H9 (cell line): Measurements from ENCODE around the gene SWAP70. TPM values are rescaled to one million over a fixed set of nuclear protein-coding genes. Genes with fewer than 3 reads are reported as not detected.

Experiments
- DNase-seq: peaks from one replicate; pipeline ENCODE4 v3.0.0-alpha.2; 2017
- H2AFZ ChIP-seq: one replicate; pipeline ENCODE4 v1.6.1; 2013; ENCODE audit warnings: mild to moderate bottlenecking, low read length, control low read depth, moderate library complexity
- H2AK5ac ChIP-seq: 2 replicates; pipeline ENCODE4 v1.6.1; 2013; ENCODE audit warnings: low read length, control low read depth, mixed read lengths; ENCODE audit not compliant: insufficient read length
- H2BK120ac ChIP-seq: one replicate; pipeline ENCODE4 v1.6.1; 2013; ENCODE audit warnings: low read depth, mild to moderate bottlenecking, low read length, control low read depth, inconsistent platforms; ENCODE audit not compliant: poor library complexity, severe bottlenecking
- H2BK12ac ChIP-seq: 2 replicates; pipeline ENCODE4 v1.6.1; 2013; ENCODE audit warnings: low read length, control low read depth, mixed read lengths, low read depth; ENCODE audit not compliant: insufficient read length
- H2BK15ac ChIP-seq: 2 replicates; pipeline ENCODE4 v1.6.1; 2013; ENCODE audit warnings: low read depth, low read length, control low read depth
- H2BK20ac ChIP-seq: one replicate; pipeline ENCODE4 v1.6.1; 2013; ENCODE audit warnings: low read depth, mild to moderate bottlenecking, low read length, control low read depth, inconsistent platforms; ENCODE audit not compliant: poor library complexity, severe bottlenecking
- H2BK5ac ChIP-seq: 2 replicates; pipeline ENCODE4 v1.6.1; 2013; ENCODE audit warnings: low read length, control low read depth, mixed read lengths; ENCODE audit not compliant: insufficient read length
- H3K14ac ChIP-seq: 2 replicates; pipeline ENCODE4 v1.6.1; 2013; ENCODE audit warnings: low read length, control low read depth; ENCODE audit not compliant: insufficient read depth
- H3K18ac ChIP-seq: 2 replicates; pipeline ENCODE4 v1.6.1; 2013; ENCODE audit warnings: low read depth, mild to moderate bottlenecking, mixed read lengths, low read length, control low read depth; ENCODE audit not compliant: insufficient read length
- H3K23ac ChIP-seq: 2 replicates; pipeline ENCODE4 v1.6.1; 2013; ENCODE audit warnings: low read length, control low read depth, mixed read lengths, low read depth; ENCODE audit not compliant: insufficient read length
- H3K23me2 ChIP-seq: 2 replicates; pipeline ENCODE4 v1.6.1; 2013; ENCODE audit warnings: low read depth, mild to moderate bottlenecking, mixed read lengths, low read length, control low read depth; ENCODE audit not compliant: insufficient read length, poor library complexity, severe bottlenecking
- H3K27ac ChIP-seq: 2 replicates; pipeline ENCODE4 v1.5.1; 2013; ENCODE audit warnings: low read length, control low read depth, mixed read lengths, low read depth; ENCODE audit not compliant: insufficient read length
- H3K27me3 ChIP-seq: 2 replicates; pipeline ENCODE4 v1.6.1; 2013; ENCODE audit warnings: low read length, control low read depth, inconsistent platforms; ENCODE audit not compliant: insufficient read depth
- H3K4ac ChIP-seq: 2 replicates; pipeline ENCODE4 v1.6.1; 2013; ENCODE audit warnings: low read depth, mild to moderate bottlenecking, control low read depth, inconsistent platforms, low read length, moderate library complexity
- H3K4me1 ChIP-seq: 2 replicates; pipeline ENCODE4 v1.6.1; 2013; ENCODE audit warnings: low read length, control low read depth, inconsistent platforms; ENCODE audit not compliant: insufficient read depth
- H3K4me2 ChIP-seq: 2 replicates; pipeline ENCODE4 v1.6.1; 2013; ENCODE audit warnings: low read length, control low read depth, mixed read lengths; ENCODE audit not compliant: insufficient read length, insufficient read depth
- H3K56ac ChIP-seq: 2 replicates; pipeline ENCODE4 v1.6.1; 2013; ENCODE audit warnings: low read depth, mild to moderate bottlenecking, mixed read lengths, low read length, control low read depth; ENCODE audit not compliant: insufficient read length
- H3K79me1 ChIP-seq: 2 replicates; pipeline ENCODE4 v1.6.1; 2013; ENCODE audit warnings: low read depth, mild to moderate bottlenecking, moderate library complexity, low read length, control low read depth, inconsistent platforms; ENCODE audit not compliant: insufficient read depth, poor library complexity, severe bottlenecking
- H3K79me2 ChIP-seq: 2 replicates; pipeline ENCODE4 v1.6.1; 2013; ENCODE audit warnings: low read length, control low read depth, inconsistent platforms; ENCODE audit not compliant: insufficient read depth
- H3K9ac ChIP-seq: 2 replicates; pipeline ENCODE4 v1.6.1; 2013; ENCODE audit warnings: low read length, control low read depth, mixed read lengths; ENCODE audit not compliant: insufficient read length; ENCODE audit errors: extremely low read depth
- H3K9me3 ChIP-seq: one replicate; pipeline ENCODE4 v1.6.1; 2013; ENCODE audit warnings: low read depth, low read length, inconsistent platforms; ENCODE audit not compliant: control insufficient read depth
- H3T11ph ChIP-seq: one replicate; pipeline ENCODE4 v1.6.1; 2013; ENCODE audit warnings: mild to moderate bottlenecking, low read length, control low read depth, inconsistent platforms
- H4K20me1 ChIP-seq: one replicate; pipeline ENCODE4 v1.6.1; 2013; ENCODE audit not compliant: control insufficient read depth, insufficient read length, insufficient read depth
- H4K5ac ChIP-seq: 2 replicates; pipeline ENCODE4 v1.6.1; 2013; ENCODE audit warnings: low read depth, mild to moderate bottlenecking, mixed read lengths, low read length, control low read depth; ENCODE audit not compliant: insufficient read length
- H4K8ac ChIP-seq: replicated peaks from 2 replicates; pipeline ENCODE4 v1.6.1; 2013; ENCODE audit warnings: low read length, control low read depth, mixed read lengths, low read depth; ENCODE audit not compliant: insufficient read length
- H4K91ac ChIP-seq: 2 replicates; pipeline ENCODE4 v1.6.1; 2013; ENCODE audit warnings: low read depth, mild to moderate bottlenecking, moderate library complexity, mixed read lengths, low read length, control low read depth; ENCODE audit not compliant: insufficient read length
- H3K27ac Mint-ChIP-seq, 3 experiments: 2 replicates in 2 of 3; 3 replicates in 1 of 3; pipeline ENCODE4 v1.8.0; 2020 to 2021; ENCODE audit warnings: mixed read lengths in 3 of 3, mild to moderate bottlenecking in 1 of 3, moderate library complexity in 1 of 3
- H3K27me3 Mint-ChIP-seq: 2 replicates; pipeline ENCODE4 v1.8.0; 2021; ENCODE audit warnings: low read depth, mild to moderate bottlenecking, moderate library complexity, mixed read lengths
- H3K36me3 Mint-ChIP-seq, 3 experiments: 2 replicates in 2 of 3; 3 replicates in 1 of 3; pipeline ENCODE4 v1.8.0; 2020 to 2021; ENCODE audit warnings: low read depth in 3 of 3, mixed read lengths in 3 of 3; ENCODE audit not compliant: insufficient read depth in 1 of 3
- H3K4me1 Mint-ChIP-seq, 2 experiments: 2 replicates each; pipeline ENCODE4 v1.8.0; 2020; ENCODE audit warnings: mixed read lengths in 2 of 2
- H3K4me3 Mint-ChIP-seq, 2 experiments: 2 replicates in 1 of 2; 3 replicates in 1 of 2; pipeline ENCODE4 v1.8.0; 2020 to 2021; ENCODE audit warnings: mild to moderate bottlenecking in 2 of 2, mixed read lengths in 2 of 2, moderate library complexity in 1 of 2
- H3K9me3 Mint-ChIP-seq, 2 experiments: 2 replicates in 1 of 2; 3 replicates in 1 of 2; pipeline ENCODE4 v1.8.0; 2020; ENCODE audit warnings: mild to moderate bottlenecking in 2 of 2, mixed read lengths in 2 of 2, moderate library complexity in 1 of 2
- CTCF ChIP-seq: fragments of 200-600 bp; sonication (generic); conservative IDR thresholded peaks from 3 replicates; pipeline ENCODE4 v1.8.0; 2021; ENCODE audit warnings: antibody characterized with exemption, mild to moderate bottlenecking
- WGBS: extraction: QIAGEN DNeasy Blood & Tissue Kit; methylation state at CpG from one replicate; pipeline ENCODE4 v1.1.7; 2013; ENCODE audit warnings: missing lambda C conversion rate, low lambda C conversion rate, mixed read lengths; ENCODE audit not compliant: insufficient read length; ENCODE audit errors: extremely low coverage; 5-methylcytosine and 5-hydroxymethylcytosine counted together
- total RNA-seq: library from RNA; stranded (reverse); gene quantifications from 2 replicates; pipeline ENCODE4 v1.2.1, GENCODE V29; 2021

SWAP70 gene
- total RNA-seq, 1 experiment from 2014 or later: 34.4 TPM

- no peak overlapping the region for H3K23ac ChIP-seq
- DNase-seq: no peak
Observed at GRCh38 chr11:9760193-9760575, 96.3 kb downstream of the SWAP70 start.

More at GRCh38 chr11:9760193-9760575, 96.3 kb downstream of the SWAP70 start:
- H4K20me1 ChIP-seq: no peaks in the 10 kb centered on the region
- no peaks in the 10 kb centered on the region for H3K79me1 ChIP-seq
- H2BK12ac ChIP-seq: no peak overlapping the region
- H2BK20ac ChIP-seq: no peak overlapping the region
- no peak overlapping the region for H3K9ac ChIP-seq
- H3K9me3 ChIP-seq: no peaks in the 10 kb centered on the region
- no peak overlapping the region for H3K14ac ChIP-seq
- H3K27me3 Mint-ChIP-seq: no peaks in the 10 kb centered on the region
- WGBS: no CpG with 5 or more reads among the region's 3 CpGs
- H3K4ac ChIP-seq: no peak overlapping the region
- no peak overlapping the region for H2AFZ ChIP-seq
- no peak overlapping the region for H4K5ac ChIP-seq
- H3K18ac ChIP-seq: no peak overlapping the region
- H3K27ac Mint-ChIP-seq: no peak overlapping the region
- peaks cover 3% of the 10 kb centered on the region; the same call in 1 of the 2 replicates for H3K4me1 ChIP-seq
- peaks cover 9% of the 10 kb centered on the region for H3K23me2 ChIP-seq
- H3K4me3 Mint-ChIP-seq: no peak overlapping the region
- no peak overlapping the region for H3T11ph ChIP-seq
- H3K27me3 ChIP-seq: no peaks in the 10 kb centered on the region
- H3K4me1 Mint-ChIP-seq: peaks cover 22 to 23% of the 10 kb centered on the region in 2 experiments
- H3K56ac ChIP-seq: no peak overlapping the region
- H3K27ac ChIP-seq: no peak overlapping the region
- no peak overlapping the region for H2BK120ac ChIP-seq
- H4K91ac ChIP-seq: no peak overlapping the region
- H3K9me3 Mint-ChIP-seq: no peaks in the 10 kb centered on the region; a peak in 1 of 5 replicates
- H3K79me2 ChIP-seq: no peaks in the 10 kb centered on the region
- H3K4me2 ChIP-seq: no peak overlapping the region
- H4K8ac ChIP-seq: no peak overlapping the region
- H3K36me3 Mint-ChIP-seq: no peaks in the 10 kb centered on the region; a peak in 1 of 7 replicates
- no peak overlapping the region for H2BK5ac ChIP-seq
- no peak for TF ChIP-seq CTCF
- H2AK5ac ChIP-seq: no peak overlapping the region
- H2BK15ac ChIP-seq: no peak overlapping the region
